ENCODE results near the gene TBX2. TPM values are rescaled to one million over a fixed set of nuclear protein-coding genes. Genes with fewer than 3 reads are reported as not detected.
"Not testable (repeated sequence)": the region's sequence is repeated elsewhere in the genome, so short reads cannot be mapped to it uniquely, and the experiment has no call there.

TBX2 gene
- 10 to 100 TPM; 47.8 to 58.3 (median 56.1) TPM for polyA plus RNA-seq (ENCODE audit: insufficient read length in 3 of 3)

DNA sequence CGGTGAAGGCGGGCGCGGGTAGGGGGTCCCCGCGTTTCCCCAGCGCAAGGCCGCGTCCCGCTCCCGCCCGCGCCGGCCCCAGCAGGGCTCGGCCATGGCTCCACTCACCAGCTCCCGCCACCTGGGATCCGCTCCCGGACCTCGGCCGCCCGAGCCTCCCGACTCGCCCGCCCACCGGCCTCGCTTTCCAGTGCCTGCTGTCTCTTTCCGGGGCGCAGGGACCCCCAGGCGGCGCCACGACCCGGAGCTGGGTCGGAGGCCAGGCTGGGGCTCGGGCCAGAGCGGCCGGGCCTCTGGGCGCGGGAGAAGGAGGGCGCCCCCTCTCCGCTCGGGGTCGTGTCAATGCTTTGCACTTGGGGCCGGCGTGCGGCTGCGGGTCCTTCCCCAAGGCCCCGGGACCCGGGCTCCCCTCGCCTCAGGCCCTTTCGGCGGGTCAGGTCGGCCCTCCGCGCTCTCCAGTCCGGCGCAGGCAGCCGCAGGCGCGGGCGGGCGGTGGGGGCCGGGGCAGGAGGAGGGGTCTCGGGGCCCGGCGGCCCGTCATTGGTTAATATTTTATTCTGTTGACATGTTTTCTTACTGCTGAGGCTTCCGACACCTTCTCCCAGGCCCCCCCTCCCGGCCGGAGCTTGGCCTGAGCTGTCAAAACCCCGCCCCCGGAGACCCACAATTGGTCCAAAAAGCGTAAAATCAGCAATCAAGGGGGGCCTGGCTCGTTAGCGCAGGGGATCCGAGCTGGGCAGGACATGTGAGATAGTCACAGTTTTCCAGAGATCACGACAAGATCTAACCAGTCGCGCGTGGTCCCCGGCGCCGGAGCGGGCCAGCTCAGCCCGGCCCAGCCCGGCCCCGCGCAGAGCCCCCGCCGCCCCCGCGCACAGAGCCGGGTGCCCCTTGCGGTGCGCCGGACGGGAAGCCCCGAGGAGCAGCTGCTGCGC is at the start of gene TBX2:
TBX2 (plus strand) TSS at position 713 of the 935 bp plus-strand sequence. CDS start 334 bp downstream, outside the sequence.
- DNase-seq (ENCODE audit: low read depth in 3 of 3, low spot score in 2 of 3) = peak in 2 of 3 donors; percentile 78 to 85

DNA sequence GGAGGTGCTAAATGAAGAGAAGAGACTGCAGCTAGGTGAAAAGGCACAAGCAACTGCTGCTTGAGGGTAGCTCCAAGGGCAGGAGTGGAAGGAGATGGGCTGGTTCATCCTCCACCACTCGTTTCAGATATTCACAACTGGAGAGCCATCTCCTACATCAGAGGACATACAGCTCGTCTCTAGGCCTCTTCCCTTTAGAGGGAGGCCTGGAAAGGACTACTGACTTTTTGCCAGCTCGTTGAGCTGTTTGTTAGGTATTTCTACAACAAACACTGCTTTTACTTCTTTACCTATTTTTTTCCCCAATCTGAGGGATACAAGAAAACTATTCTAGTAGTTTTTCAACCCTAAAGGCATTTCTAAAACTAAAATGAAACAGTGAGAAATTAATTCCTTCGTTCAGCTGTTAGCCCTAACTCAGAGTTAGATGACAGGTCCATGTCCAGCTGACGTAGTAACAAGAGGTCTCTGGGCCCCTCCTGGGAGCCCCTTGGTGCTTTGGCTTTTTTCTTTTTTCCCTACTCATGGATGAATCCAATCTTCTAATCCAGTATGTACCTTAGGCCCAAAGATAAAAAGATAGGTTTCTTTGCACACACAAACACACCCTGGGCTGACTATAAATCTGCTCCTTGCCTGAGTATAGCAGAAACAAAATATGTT is 47.8 kb upstream of the TBX2 start:
- DNase-seq (ENCODE audit: low read depth in 3 of 3, low spot score in 2 of 3) = no peak

DNA sequence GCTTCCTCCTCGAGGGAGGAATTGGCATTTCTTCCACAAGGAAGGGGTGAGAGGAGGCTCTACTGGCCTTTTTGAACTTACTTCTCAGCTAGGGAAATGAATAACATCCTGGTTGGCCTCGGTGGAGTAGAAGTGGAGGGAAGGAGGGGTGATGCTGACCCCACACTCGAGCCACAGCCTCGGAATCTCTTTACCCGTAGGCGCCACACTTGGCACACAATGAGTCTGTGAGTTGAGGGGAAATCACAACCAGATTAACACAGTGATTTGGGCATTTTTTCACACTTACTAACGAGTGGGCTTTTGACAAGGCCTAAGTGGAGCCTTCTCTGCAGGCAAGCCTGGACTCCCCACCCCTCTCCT is 47.3 kb upstream of the TBX2 start:
- DNase-seq (ENCODE audit: low read depth in 3 of 3, low spot score in 2 of 3) = no peak

DNA sequence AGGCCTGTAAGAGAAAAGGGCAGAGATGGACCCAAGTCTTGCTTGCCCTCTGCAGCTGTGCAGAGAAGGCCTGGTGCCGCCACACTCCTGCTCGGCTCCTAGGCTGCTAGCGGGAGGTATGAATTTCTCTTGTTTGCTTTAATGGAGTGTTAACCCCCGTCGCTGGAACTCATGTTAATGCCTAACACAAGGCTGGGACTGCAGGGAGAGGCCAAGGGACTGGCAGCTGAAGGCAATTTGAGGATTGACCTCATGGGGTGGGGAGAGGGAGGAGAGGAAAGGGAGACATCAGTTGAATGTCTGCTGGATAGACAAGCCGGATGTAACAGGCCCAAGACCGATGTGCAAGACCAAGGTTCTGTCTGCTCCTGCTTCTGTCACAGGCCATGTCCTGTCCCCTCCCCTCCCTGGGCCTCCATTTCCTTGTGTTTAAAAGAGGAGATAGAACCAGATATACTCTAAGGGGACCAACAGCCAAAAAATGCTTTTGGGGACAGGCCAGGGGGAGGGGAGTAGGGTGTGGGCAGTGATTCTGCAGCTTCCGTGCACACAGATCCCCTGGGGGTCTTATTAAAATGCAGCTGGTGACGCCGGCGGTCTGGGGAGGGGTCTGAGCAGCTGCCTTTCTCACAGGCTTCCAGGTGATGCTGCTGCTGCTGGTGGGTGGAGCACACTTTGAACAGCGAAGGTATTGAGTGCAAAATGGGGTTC is 46.7 kb upstream of the TBX2 start:
- DNase-seq (ENCODE audit: low read depth in 3 of 3, low spot score in 2 of 3) = no peak

DNA sequence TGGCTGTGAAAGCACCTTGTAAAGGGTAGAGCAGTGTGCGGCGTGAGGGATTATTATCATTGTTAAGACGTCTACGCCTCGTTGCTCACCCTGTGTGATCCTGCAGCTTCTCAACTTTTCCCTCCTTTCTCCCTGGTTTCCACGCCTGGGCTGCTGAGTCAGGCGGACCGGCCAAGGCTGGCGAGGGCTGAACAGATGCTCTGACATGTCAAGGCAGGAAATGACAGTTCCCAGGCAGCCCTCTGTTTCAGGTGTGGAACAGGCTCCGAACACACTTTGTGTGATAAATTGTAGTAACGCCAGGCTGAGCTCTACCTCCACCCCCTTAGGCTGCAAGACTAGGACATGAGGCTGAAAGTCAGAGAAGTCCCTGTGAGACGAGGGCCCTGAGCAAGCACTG is 46.0 kb upstream of the TBX2 start:
- no peak for DNase-seq (ENCODE audit: low read depth in 3 of 3, low spot score in 2 of 3)

DNA sequence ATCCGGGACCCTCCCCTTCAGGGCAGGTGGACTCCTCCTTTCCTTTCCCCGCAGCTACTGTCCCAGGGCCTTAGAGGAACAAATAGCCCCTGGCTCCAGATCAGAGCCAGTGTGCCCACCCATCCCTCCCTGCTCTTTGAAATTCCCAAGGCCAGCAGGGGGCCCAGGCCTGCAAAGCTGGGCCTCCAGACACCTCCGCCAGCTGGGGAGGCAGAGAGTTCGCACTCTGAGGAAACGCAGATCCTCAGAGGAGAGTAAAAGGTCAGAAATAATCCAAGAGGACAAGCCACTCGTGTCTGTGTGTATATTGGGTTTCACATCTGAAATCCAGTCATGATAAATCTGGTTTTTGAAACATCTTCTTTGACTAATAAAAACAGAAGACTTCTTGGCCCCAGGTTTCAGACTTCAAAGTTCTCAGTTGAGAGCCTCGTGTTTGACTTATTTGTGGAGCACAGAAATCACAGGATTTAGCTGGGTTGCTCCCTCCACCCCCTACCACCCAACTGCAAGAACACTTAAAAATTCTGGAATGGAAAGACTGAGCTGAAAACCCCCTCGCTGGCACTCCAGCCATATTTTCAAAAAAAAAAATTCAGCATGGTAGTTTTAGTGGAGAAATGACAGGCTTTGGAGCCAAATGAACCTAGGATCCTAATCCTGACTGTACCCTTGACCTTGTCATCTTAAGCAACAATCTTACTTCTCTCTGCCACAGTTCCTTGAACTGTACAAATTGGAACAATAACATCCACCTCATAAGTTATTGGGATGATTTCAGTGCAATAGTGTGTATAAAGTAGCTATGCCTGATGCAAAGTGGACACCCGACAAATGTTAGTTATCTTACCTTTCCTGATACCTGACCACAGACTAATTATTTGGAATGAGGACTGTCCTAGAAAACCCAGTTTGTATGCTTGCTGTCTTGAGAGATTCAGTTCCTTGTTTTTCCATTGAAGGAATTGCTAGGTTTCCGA is 44.5 kb upstream of the TBX2 start:
- no peak for DNase-seq (ENCODE audit: low read depth in 3 of 3, low spot score in 2 of 3)

DNA sequence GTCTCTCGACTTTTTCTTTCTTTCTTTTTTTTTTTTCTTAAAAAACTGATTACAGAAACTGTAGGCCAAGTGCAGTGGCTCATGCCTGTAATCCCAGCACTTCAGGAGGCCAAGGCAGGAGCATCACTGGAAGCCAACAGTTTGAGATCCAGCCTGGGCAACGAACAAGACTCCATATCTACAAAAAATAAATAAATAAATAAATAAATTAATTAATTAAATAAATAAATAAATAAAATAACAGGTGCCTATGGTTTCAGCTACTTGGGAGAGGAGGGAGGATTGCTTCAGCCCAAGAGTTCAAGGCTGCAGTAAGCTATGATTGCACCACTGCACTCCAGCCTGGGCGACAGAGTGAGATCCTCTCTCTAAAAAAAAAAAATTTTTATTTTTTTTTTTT is 42.6 kb upstream of the TBX2 start:
- DNase-seq (ENCODE audit: low read depth in 3 of 3, low spot score in 2 of 3) = not testable (repeated sequence)

DNA sequence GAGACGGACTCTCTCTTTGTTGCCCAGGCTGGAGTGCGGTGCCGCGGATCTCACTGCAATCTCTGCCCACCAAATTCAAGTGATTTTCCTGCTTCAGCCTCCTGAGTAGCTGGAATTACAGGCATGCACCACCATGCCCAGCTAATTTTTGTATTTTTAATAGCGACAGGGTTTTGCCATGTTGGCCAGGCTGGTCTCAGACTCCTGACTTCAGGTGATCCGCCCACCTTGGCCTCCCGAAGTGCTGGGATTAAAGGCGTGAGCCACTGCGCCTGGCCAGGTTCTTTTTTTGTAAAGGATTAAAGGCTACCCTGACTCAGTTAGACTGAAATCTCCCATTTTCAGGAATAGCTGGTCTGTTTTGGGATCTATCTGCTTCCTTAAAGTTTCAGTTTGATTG is 40.1 kb upstream of the TBX2 start:
- DNase-seq (ENCODE audit: low read depth in 3 of 3, low spot score in 2 of 3) = not testable (repeated sequence)

DNA sequence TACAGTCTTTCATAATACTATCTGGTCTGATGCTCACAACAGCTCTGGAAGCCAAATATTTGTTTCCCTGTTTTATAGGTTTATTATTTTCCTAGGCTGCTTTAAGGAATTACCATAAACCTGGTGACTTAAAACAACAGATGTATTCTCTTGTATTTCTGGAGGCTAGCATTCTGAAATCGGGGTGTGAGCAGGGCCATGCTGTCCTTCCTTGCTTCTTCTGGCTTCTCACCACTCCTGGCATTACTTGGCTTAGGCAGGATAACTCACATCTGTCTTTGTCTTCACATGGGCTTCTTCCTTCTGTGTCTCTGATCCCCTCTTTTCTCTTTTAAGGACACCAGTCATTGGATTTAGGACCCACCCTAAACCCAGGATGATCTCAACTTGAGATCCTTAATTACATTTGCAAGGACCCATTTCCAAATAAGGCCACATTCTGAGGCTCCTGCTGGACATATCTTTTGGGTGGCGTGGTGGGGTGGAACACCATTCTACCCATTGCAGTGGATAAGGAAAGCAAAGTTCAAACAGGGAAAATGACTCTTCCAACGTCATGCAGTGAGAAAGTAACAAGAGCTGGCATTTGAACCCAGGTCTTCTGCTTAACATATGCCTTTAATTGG is 39.2 kb upstream of the TBX2 start:
- no peak for DNase-seq (ENCODE audit: low read depth in 3 of 3, low spot score in 2 of 3)

DNA sequence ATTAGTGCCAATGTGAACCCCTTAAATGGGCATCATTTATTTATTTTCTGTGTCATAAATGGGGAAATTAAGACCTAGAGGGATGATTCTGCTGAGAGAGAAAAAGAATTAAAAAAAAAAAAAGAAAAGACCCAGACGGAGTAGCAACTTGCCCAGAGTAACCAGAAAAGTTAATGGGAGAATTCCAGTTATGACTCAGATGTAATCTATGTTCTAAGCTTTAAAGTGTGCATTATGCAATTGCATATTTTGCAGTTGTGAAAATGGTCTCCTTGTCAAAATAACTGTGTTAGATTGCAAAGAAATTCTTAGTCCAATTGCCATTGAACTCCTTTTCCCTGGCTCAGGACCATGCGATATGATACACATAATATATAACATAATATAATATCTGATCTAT is 38.6 kb upstream of the TBX2 start:
- no peak for DNase-seq (ENCODE audit: low read depth in 3 of 3, low spot score in 2 of 3)

DNA sequence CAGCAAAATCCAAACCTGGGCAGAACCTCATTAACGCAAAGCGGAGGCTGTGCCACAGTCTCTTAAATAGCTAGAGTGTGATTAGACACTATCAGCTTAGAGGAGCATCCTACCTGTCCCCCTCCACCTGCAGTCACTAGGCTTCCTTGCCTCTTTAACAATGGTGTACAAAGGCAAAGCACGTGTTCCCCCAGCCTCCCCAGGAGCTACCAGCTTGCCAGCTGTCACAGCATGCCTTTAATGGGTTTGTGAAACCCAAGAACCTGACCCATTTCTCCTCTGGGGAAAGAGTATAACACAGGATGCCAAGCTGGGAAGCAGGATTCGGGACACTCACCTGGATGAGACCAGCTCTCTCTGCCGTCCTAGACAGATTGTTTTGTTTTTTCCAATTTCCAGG is 37.2 kb upstream of the TBX2 start:
- DNase-seq (ENCODE audit: low read depth in 3 of 3, low spot score in 2 of 3) = no peak

DNA sequence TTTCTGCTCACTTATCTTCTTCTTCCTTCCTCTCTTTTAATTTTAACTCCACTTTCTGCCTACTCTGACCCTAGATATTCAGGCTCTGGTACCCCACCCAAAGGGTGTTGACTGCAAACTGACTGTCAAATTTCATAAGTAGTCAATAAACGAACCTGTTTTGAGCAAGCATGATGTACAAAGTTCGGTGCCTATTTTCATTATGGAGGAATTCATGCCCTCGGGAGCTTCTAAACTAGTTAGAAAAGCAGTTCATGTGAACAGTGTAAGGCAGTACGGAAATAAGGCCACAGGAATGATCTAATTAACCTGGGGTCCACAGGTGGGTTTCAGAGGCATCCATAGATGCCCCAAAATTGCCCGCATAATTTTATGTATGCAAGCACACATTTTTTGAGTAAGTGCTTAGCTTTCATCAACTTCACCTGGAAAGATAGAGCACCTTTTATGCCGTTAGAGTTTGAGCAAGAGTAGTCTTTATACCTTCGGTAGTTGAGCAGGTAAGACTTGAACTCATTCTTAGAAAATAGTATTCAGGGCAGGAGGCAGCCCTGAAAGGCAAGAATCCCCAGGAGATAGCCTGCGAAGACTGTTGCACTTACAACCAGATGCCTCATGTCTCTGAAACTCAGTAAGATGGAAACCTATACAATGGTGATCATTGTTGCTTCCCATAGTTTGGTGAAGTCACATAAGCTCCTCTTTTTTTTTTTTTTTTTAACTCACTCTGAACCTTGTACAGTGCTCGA is 36.6 kb upstream of the TBX2 start:
- no peak for DNase-seq (ENCODE audit: low read depth in 3 of 3, low spot score in 2 of 3)

DNA sequence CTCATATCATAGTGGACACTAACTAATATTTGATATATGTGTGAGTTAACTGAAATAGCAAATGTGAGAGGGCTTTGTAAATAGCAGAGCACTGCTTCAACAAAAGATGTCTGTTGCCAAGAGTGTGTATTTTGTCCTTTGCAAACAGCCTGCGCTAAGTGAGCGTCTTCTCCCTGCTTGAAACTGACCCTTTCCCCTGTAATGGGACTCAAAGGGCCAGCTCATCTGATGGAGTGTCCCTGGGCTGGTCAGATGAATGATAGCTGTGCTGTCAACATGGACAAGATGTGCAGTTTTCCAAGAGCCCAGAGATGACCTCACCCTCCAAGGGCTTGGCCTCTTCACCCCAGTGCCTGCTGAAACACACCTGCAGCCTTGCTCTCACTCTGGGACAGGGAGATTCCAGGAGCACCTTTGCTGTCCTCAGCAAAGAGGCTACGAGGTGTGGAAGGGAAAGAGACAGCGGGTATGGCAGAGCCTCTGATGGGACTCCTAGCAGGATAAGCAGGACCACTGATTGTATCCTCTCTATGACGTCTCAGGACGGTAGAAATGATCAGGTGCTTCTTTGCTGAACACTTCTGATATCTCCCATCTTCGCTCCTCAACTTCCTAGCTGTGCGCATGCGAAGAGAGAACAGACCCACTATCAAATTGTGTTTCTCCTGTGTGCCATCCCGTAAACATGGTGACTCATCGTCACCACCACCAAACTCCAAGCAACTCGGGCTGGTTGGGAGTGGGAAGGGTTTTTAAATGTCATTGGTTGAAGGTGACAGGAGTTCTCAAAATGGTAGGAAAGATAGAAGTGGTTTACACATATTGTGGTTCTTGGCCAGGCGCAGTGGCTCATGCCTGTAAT is 35.8 kb upstream of the TBX2 start:
- no peak for DNase-seq (ENCODE audit: low read depth in 3 of 3, low spot score in 2 of 3)

DNA sequence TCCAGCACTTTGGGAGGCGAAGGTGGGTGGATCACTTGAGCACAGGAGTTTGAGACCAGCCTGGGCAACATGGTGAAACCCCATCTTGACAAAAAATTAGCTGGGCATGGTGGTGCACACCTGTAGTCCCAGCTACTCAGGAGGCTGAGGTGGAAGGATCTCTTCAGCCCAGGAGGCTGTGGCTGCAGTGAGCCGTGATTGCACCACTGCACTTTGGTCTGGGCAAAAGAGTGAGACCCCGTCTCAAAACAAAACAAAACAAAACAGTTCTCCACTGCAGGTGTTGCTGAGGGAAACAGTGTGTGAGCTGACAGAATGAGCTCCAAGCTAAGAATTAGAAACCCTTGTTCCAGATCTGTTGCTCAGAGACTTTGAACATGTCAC is 35.2 kb upstream of the TBX2 start:
- DNase-seq (ENCODE audit: low read depth in 3 of 3, low spot score in 2 of 3) = no peak

DNA sequence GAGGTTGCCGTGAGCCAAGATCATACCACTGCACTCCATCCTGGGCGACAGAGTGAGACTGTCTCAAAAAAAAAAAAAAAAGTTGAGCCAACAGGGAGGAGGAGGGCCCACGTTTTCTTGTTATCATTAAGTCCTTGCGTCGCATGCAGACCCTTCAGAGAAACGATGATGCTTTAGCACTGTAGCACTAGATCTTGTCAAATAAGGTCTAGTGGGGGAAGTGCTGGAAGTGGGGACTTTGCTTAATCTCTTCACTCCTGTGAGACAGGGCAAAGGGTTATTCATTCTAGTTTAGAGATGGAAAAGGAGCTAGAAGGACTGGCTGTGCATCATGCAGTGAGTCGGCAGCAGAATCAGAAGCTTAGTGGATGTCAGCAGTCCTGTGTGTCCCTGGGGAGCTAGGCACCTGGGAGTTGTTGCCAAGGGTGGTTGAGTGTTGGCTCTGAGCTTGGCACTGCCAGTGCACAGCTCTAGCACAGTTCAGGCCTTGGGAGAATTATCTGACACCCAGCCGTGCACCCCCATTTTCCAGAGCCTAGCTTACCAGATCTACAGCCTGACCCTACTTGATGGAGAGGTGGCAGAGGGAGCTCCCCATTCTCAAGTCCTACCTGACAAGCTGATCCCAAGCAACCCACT is 33.4 kb upstream of the TBX2 start:
- DNase-seq (ENCODE audit: low read depth in 3 of 3, low spot score in 2 of 3) = no peak

DNA sequence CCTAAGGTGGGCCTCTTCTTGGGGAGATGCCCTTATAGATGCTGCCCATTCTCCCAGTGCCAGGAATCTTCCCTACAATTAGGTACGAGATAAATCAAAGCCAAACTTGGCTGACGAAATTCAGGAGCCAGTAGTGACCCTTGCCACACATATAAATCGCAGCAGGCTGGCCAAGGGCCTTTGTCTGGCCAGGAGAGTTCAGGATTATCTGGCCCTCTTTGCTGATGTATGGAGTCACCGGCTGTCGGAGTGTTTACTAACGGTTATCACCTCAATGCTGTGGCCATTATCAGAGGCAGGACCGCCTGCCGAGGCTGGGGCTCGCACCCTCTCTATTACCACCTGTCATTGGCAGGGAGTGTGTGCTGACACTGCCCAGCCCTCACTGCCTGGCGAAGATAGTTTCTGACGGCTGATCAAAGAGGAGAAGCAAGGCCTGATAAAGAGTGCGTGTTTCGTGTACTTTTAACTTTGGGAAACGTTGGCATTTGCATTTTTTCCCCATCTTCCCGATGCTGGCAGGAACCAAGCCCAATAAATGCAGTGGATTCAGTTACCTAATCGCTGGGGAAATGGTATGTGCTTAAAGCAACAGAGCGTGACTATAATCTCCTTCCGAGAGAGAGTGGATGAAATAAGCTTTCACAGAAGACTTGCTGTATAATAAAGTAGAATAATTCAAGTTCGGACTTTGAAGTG is 32.8 kb upstream of the TBX2 start:
- no peak for DNase-seq (ENCODE audit: low read depth in 3 of 3, low spot score in 2 of 3)
